ENCODE measurements around the gene PLPPR4. TPM values are rescaled to one million over a fixed set of nuclear protein-coding genes. Genes with fewer than 3 reads are reported as not detected.

The PLPPR4 gene
- total and polyA plus RNA-seq, 10 of the 15 experiments (the other 5 are each of a cell fraction or from before 2014, with no cell fraction given), result not detected

DNA sequence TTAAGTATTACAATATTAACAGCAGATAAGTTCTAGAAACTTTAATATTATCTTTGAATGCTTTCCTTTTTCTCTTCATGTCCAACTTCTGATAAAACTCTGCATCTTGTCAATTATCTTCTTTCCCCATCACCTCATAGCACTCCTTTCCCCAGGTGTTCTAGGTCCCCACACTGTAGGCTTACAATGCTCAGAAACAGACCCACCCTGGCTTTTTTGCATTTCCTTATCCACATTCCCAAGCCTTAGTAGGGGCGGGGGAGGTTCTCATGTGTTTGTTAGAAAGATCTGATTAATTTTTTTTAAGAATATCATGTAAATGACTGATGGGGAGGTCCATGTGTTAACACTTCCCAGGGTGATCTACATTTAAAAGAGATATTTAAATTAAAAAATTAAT is 63.9 kb downstream of the PLPPR4 start:
- in situ Hi-C loops (cut with MboI), result no loop called here
- no peak overlapping the region for H2AFZ ChIP-seq (ENCODE audit: control insufficient read depth, low read depth, low read length)
- H3K27ac ChIP-seq (ENCODE audit: control insufficient read depth, insufficient read depth), result no peak overlapping the region
- 0% methylated on average over 1 of the region's 1 CpG for WGBS (ENCODE audit: insufficient coverage, insufficient replicate concordance, low lambda C conversion rate, missing lambda C conversion rate)
- BruUV-seq (replicated peaks), result no TSS peak
- H3K79me2 ChIP-seq (ENCODE audit: control insufficient read depth, insufficient read depth, low read length), result no peaks in the 10 kb centered on the region
- TF ChIP-seq STAT1 (conservative IDR thresholded peaks at IDR 0.05), result no peak
- SMC1A ChIA-PET (ENCODE audit: uncharacterized antibody, unreplicated experiment), result no interaction called here
- POLR2A ChIA-PET, result no interaction called here
- CTCF ChIA-PET, result no interaction called here
- ATAC-seq (no peak), FAIRE-seq (no peak), DNase-seq (ENCODE audit: low read depth, low spot score) (no peak)
- no peaks in the 10 kb centered on the region for H4K20me1 ChIP-seq (ENCODE audit: control insufficient read depth, insufficient read depth)
- intact Hi-C loops (cut with micrococcal nuclease; ENCODE audit: unreplicated experiment), result loop anchor here (10.0 kb wide), 1 partner anchor 357 kb away; no protein-coding TSS in a partner anchor
- H3K9ac ChIP-seq (ENCODE audit: control insufficient read depth, insufficient read depth, low read length), result no peak overlapping the region
- no peak overlapping the region for H3K4me2 ChIP-seq (ENCODE audit: control insufficient read depth, insufficient read depth)
- RAD21 ChIA-PET (ENCODE audit: unreplicated experiment), result no interaction called here
- H3K36me3 ChIP-seq (ENCODE audit: control insufficient read depth in 2 of 2, insufficient read depth in 2 of 2, low read length in 1 of 2), result no peaks in the 10 kb centered on the region
- H3K4me1 ChIP-seq (ENCODE audit: control insufficient read depth, insufficient read depth, low read length), result no peaks in the 10 kb centered on the region
- H3K9me3 ChIP-seq (replicated peaks; ENCODE audit: control insufficient read depth, insufficient read depth, low read length), result no peaks in the 10 kb centered on the region
- H3K27me3 ChIP-seq (replicated peaks in 1 of 2; ENCODE audit: control insufficient read depth in 2 of 2, insufficient read depth in 2 of 2, low read length in 1 of 2), result no peaks in the 10 kb centered on the region
- H3K4me3 ChIP-seq, result no peak overlapping the region

DNA sequence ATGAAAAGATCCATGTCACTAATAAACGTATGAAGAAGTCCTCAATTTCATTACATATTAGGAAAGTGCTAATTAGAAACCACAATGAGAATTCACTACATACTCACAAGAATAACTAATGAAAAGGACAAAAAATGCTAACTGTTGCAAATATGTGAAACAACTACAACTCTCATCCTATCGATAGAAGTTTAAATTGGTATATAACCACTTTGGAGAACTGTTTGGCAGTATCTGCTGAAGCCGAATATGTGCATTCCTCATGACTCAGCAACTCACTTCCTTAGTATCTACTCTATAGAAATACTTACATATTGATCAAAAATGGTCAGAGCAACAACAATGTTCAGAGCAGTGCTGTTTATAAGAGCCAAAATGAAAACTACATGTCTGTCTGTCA is 66.8 kb downstream of the PLPPR4 start:
- BruUV-seq (replicated peaks), result no TSS peak
- H3K79me2 ChIP-seq (ENCODE audit: control insufficient read depth, insufficient read depth, low read length), result no peaks in the 10 kb centered on the region
- ATAC-seq (no peak), FAIRE-seq (no peak), DNase-seq (ENCODE audit: low read depth, low spot score) (no peak)
- H3K27ac ChIP-seq (ENCODE audit: control insufficient read depth, insufficient read depth), result no peak overlapping the region
- H3K27me3 ChIP-seq (replicated peaks in 1 of 2; ENCODE audit: control insufficient read depth in 2 of 2, insufficient read depth in 2 of 2, low read length in 1 of 2), result no peaks in the 10 kb centered on the region
- no peaks in the 10 kb centered on the region for H3K4me1 ChIP-seq (ENCODE audit: control insufficient read depth, insufficient read depth, low read length)
- in situ Hi-C loops (cut with MboI), result no loop called here
- no peaks in the 10 kb centered on the region for H3K9me3 ChIP-seq (replicated peaks; ENCODE audit: control insufficient read depth, insufficient read depth, low read length)
- SMC1A ChIA-PET (ENCODE audit: uncharacterized antibody, unreplicated experiment), result no interaction called here
- POLR2A ChIA-PET, result no interaction called here
- RAD21 ChIA-PET (ENCODE audit: unreplicated experiment), result no interaction called here
- H2AFZ ChIP-seq (ENCODE audit: control insufficient read depth, low read depth, low read length), result no peak overlapping the region
- H3K36me3 ChIP-seq (ENCODE audit: control insufficient read depth in 2 of 2, insufficient read depth in 2 of 2, low read length in 1 of 2), result no peaks in the 10 kb centered on the region
- intact Hi-C loops (cut with micrococcal nuclease; ENCODE audit: unreplicated experiment), result no loop called here
- CTCF ChIA-PET, result no interaction called here
- WGBS (ENCODE audit: insufficient coverage, insufficient replicate concordance, low lambda C conversion rate, missing lambda C conversion rate), result 21% methylated on average over 3 of the region's 3 CpGs
- H3K9ac ChIP-seq (ENCODE audit: control insufficient read depth, insufficient read depth, low read length), result no peak overlapping the region
- no peak overlapping the region for H3K4me2 ChIP-seq (ENCODE audit: control insufficient read depth, insufficient read depth)
- no peaks in the 10 kb centered on the region for H4K20me1 ChIP-seq (ENCODE audit: control insufficient read depth, insufficient read depth)
- H3K4me3 ChIP-seq, result no peak overlapping the region
- TF ChIP-seq MEF2B (IDR thresholded peaks at IDR 0.05; ENCODE audit: partially characterized antibody, poor library complexity, severe bottlenecking) (no peak), GATAD2B (conservative IDR thresholded peaks at IDR 0.05; ENCODE audit: low read depth) (no peak), GABPA (IDR thresholded peaks at IDR 0.05; ENCODE audit: low read depth) (no peak), PAX8 (IDR thresholded peaks at IDR 0.05) (no peak), TAF1 (IDR thresholded peaks at IDR 0.05; ENCODE audit: borderline replicate concordance, low read depth, low read length) (no peak), CBX3 (IDR thresholded peaks at IDR 0.05; ENCODE audit: borderline replicate concordance, low read depth) (no peak), MYC (IDR thresholded peaks at IDR 0.05; ENCODE audit: insufficient read depth, insufficient read length, insufficient replicate concordance, low read length, severe bottlenecking) (no peak), FOXM1 (IDR thresholded peaks at IDR 0.05; ENCODE audit: low read depth, low read length) (no peak), SUPT20H (IDR thresholded peaks at IDR 0.05; ENCODE audit: borderline replicate concordance, control insufficient read depth, low read depth, low read length) (no peak)
- TF ChIP-seq, protein P1, sequence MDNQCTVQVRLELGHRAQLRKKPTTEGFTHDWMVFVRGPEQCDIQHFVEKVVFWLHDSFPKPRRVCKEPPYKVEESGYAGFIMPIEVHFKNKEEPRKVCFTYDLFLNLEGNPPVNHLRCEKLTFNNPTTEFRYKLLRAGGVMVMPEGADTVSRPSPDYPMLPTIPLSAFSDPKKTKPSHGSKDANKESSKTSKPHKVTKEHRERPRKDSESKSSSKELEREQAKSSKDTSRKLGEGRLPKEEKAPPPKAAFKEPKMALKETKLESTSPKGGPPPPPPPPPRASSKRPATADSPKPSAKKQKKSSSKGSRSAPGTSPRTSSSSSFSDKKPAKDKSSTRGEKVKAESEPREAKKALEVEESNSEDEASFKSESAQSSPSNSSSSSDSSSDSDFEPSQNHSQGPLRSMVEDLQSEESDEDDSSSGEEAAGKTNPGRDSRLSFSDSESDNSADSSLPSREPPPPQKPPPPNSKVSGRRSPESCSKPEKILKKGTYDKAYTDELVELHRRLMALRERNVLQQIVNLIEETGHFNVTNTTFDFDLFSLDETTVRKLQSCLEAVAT (IDR thresholded peaks at IDR 0.05), result no peak
- TF ChIP-seq, protein P2, sequence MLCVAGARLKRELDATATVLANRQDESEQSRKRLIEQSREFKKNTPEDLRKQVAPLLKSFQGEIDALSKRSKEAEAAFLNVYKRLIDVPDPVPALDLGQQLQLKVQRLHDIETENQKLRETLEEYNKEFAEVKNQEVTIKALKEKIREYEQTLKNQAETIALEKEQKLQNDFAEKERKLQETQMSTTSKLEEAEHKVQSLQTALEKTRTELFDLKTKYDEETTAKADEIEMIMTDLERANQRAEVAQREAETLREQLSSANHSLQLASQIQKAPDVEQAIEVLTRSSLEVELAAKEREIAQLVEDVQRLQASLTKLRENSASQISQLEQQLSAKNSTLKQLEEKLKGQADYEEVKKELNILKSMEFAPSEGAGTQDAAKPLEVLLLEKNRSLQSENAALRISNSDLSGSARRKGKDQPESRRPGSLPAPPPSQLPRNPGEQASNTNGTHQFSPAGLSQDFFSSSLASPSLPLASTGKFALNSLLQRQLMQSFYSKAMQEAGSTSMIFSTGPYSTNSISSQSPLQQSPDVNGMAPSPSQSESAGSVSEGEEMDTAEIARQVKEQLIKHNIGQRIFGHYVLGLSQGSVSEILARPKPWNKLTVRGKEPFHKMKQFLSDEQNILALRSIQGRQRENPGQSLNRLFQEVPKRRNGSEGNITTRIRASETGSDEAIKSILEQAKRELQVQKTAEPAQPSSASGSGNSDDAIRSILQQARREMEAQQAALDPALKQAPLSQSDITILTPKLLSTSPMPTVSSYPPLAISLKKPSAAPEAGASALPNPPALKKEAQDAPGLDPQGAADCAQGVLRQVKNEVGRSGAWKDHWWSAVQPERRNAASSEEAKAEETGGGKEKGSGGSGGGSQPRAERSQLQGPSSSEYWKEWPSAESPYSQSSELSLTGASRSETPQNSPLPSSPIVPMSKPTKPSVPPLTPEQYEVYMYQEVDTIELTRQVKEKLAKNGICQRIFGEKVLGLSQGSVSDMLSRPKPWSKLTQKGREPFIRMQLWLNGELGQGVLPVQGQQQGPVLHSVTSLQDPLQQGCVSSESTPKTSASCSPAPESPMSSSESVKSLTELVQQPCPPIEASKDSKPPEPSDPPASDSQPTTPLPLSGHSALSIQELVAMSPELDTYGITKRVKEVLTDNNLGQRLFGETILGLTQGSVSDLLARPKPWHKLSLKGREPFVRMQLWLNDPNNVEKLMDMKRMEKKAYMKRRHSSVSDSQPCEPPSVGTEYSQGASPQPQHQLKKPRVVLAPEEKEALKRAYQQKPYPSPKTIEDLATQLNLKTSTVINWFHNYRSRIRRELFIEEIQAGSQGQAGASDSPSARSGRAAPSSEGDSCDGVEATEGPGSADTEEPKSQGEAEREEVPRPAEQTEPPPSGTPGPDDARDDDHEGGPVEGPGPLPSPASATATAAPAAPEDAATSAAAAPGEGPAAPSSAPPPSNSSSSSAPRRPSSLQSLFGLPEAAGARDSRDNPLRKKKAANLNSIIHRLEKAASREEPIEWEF (IDR thresholded peaks at IDR 0.05; ENCODE audit: insufficient replicate concordance, low read depth, low read length), result no peak

Data from GM12878 (cell line).